Activated CD8-positive, alpha-beta memory T cell treated with anti-CD3 and anti-CD28 coated beads, Interleukin-2, amount 50 U/mL, for 24 hours (primary cell): ENCODE measurements around the gene RPS6KA4.
"Not testable (repeated sequence)": the region's sequence is repeated elsewhere in the genome, so short reads cannot be mapped to it uniquely, and the experiment has no call there.

ENCODE experiments used
- DNase-seq: peaks from one replicate; pipeline ENCODE4 v3.0.0-alpha.2; 2020; ENCODE audit errors: extremely low read depth

The RPS6KA4 gene

DNA sequence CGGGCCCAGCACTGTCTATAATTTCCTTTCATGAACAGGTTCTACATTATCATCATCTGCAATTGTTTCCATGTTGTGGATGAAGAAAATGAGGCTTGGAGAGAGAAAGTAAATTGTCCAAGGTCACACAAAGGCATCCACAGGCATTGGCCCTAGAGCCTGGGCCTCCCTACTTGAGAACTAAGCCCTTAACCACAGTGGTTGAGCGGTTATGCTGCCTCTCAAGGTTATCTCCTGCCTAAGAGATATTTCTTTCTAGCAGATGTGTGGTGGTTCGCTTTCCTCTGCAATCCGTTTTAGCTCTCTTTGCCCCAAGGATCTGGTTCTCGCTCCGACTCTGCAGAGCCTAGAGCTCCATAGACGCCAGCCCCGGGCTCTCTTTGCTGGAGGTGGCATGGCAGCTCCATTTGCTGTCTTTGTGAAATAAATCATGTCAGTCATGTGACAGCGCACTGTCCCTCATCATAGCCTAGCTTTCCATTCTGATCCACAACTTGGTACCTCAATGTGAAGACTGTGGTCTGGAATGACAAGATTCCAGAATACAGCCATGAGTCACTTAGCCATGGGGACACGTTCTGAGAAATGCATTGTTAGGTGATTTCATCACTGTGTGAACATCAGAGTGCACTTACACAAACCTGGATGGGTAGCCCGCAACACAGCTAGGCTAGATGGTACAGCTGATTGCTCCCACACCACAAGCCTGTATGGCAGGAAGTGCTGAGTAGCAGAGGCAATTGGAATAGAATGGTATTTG lies 27.2 kb downstream of the RPS6KA4 start:
- DNase-seq: no peak

DNA sequence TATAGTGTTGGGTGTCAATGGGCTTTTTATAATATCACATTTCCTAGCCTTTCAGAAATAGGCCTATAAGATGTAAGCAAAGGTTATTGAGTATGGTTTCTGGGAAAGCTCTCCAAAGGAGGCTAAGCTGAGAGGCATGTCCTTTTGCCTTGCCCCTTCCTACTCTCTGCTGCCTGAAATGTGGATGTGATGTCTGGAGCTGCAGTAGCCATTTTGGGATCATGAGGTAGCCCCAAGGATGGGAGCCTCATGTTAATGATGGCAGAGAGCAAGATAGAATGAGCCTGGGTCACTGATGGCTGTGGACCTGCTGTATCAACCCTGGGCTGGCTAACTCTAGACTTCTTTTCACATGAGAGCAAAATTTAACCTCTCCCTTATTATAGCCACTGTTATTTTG lies 29.0 kb downstream of the RPS6KA4 start:
- no peak for DNase-seq

DNA sequence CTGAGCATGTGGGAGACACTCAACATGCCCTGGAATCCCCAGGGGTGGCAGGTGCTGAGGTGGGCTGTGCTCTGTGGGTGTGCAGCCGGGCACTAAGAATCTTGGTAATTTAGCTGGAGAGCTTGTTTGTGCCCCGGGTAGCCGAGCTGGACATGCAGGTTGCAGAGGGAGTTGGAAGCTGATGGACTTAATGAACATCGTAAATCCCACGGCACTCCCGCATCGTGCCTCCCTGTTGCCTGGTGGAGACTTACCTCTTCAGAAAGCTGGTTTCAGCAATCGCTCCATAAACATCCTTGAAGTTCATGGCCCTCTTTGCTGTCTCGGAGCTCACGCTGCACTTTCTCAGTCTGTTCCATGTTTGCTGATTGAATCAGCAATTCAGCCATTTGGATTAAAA lies 29.9 kb downstream of the RPS6KA4 start:
- no peak for DNase-seq

DNA sequence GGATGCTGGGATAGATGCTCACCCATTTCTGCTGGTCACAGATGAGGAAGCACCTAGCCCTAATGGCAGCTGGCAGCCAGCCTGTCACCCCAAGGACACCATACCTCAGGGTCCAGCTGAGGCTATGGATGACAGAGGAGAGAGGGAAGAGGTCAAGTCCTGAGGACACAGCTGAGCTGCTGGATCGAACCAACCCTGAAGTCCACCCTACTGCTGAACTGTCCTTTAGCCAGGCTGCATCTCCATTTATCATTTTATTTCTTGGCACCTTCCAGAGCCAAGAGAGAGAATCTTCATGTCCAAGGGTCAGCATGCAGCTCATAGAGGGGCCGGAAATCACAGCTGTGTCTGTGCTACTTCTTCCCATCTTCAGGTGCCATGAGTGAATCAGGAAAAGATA lies 30.9 kb downstream of the RPS6KA4 start:
- DNase-seq: no peak

DNA sequence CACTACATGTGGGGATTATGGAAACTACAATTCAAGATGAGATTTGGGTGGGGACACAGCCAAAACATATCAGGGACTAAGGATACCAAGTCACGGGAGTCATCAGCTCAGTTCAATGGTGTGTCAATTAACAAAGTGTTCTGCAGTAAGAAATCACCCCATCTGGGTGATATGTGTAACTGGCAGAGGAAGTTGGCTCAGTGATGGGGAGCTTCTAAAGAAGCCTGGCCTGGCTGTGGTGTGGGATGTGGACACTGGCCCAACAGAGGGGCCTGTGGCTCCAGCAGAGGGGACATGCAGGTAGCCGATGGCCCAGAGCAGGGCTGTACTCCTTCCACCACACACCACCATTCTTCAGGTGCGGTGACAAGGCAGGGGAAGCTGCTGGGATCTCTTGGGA lies 31.6 kb downstream of the RPS6KA4 start:
- DNase-seq: no peak

DNA sequence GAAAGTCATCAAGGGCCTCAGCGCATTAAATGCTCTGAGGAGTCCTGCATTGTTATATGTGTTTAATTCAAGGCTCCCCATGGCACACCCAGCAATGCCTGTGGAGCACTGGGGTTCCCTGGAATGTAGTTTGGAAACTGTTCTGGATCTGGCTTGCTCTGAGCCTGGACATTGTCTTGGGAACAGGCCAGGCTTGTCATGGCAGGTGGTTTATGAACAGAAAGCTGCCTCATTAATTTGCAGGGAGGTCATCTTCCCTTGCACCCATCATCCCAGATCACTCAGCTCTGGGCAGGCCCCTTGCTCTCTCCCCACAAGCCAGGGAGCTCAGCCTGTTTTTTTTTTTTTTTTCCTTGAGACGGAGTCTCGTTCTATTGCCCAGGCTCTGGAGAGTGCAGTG lies 32.9 kb downstream of the RPS6KA4 start:
- DNase-seq: no peak

DNA sequence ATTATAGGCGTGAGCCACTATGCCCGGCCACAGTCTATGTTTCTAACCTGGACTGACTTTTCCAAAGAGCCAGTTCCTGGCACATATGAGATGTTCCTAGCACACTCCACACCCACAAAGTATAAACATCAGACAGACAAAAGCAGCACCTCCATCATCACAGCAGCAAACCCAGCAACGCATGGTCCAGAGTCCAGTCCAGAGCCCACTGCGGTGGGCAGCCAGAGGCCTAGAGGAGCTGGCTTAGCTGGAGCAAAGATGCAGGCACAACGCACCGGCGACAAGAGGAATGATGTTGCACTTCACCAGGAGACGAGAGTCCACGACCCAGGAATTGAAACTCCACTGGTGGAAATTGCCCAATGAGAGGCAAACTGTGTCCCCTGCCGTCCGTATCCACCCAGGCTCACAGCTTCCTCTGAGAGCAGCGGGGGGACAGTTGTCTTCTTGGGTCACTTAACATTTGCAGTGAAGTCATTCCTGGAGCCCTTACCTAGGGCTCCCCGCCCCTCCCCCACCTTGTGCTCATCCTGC lies 36.6 kb downstream of the RPS6KA4 start:
- no peak for DNase-seq

DNA sequence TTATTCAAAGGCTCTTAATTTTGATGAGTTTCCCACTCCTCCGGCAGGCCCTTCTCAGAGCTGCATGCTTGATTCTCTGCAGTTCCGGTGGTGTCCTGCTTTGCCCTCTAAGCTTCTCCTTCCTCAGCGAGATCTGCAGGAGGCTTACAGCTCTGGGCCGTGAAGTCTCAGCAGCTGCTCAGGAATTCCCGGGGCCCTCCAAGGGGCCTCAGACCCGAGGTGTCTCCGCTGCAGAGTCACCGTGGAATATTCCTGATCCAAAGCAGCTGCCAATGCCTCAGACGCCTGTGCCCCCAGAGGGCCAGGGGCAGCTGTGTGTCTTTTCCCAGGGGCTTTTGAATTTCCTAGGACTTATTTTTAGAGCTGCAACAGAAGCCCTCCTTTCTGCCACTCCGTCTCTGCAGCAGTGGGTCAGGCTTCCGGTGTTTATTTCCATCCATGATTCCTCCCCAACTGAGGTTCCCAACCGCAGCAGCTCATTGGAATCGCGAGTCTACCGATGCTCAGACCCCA lies 37.2 kb downstream of the RPS6KA4 start:
- no peak for DNase-seq

DNA sequence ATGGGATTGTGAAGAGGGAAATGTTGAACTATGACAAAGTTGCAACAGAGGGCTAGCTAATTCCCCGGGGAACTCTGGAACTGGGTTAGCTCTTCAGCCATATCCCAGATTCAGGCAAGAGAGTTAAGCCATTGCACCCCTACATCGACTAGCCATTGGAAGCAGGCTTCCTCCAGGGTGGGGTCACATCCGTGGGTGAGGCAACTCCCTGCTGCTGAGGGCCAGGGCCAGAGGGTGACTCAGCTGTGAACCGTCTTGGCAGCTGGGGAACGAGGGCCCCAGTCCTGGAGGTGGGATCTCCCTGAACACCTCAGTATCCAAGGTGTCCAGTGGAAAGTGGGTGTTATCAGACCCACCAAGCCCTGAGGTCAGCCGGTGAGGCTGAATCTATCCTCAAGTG lies 41.1 kb downstream of the RPS6KA4 start:
- DNase-seq: no peak

DNA sequence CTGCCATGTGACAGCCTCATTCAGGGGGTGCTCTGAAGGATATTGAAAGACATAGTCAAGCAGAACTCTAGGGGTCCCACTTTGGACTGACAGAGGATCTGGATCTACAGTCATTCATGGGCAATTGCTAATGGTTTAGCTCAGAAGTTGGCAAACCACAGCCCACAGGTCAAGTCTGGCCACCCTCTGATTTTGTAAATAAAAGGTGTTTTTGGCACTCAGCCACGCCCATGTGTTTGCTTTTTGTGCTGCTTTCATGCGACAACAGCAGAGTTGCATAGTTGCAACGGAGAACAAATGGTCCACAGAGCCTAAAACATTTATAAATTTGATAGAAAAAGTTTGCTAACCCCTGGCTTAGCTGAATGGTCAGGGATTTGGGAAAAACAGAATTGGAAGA lies 41.7 kb downstream of the RPS6KA4 start:
- DNase-seq: no peak

DNA sequence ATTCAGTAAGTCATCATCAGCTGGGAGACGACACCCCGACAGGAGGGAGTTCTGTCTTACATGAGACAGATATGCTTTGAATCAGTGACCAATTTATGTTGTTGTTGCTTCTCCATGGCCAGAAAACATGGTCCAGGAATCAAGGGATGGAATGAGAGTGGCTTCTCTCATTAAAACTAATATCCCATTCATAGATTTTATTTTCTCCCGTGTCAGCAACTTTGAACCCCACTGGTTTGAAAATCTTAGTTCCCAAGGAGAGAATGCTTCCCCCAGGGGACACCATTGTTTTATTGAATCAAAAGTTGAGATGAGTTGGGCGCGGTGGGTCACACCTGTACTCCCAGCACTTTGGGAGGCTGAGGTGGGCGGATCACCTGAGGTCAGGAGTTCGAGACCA lies 42.8 kb downstream of the RPS6KA4 start:
- no peak for DNase-seq

DNA sequence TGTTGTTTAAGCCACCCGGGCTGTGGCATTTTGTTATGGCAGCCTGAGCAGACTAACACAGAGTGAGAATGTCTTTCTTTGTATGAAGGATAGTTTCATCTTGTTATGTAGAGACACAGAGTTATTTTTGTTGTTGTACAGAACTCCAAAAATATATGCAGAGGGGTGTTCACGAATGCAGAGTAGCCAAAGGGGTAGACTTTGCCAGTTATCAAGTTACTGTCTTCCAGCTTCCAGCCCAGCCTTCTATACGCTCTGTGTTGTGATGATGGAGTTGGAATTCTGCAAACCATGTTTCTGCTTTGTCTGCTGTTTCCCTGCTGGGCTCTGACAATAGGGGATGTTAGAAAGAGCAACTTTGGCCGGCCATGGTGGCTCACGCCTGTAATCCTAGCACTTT lies 44.1 kb downstream of the RPS6KA4 start:
- no peak for DNase-seq

DNA sequence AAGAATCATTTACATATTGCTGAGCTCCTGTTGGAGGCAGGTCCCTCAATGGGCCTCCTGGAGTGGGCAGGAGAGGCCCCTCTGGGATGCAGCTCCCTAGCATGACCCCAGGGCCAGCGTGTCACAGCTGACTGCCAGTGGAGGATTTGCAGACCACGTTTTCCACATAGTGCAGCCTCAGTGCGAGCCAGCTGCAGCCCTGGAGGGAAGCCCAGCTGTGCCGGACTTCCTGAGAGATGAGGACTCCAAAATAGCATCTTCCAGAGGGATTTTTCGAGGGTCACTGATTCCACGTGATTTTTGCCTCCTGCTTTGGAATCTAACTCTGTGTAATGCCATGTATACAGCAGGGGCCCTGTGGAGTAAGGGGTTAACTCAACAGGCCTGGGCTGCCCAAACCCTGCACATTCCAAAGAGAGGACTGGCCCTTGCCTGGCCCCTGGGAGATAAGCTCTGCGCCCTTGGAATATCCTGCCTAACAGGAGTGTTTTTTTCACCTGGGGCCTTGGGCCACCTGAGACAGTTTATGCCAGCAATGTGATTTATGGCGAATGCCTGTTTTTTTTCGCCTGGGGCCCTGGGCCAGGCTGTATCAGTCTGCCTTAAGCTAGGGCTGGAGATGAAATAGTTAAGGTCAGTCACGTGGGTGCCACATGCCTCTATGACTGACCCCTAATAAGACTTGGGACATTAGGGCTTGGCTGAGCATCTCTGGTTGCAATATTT lies 47.4 kb downstream of the RPS6KA4 start:
- no peak for DNase-seq

DNA sequence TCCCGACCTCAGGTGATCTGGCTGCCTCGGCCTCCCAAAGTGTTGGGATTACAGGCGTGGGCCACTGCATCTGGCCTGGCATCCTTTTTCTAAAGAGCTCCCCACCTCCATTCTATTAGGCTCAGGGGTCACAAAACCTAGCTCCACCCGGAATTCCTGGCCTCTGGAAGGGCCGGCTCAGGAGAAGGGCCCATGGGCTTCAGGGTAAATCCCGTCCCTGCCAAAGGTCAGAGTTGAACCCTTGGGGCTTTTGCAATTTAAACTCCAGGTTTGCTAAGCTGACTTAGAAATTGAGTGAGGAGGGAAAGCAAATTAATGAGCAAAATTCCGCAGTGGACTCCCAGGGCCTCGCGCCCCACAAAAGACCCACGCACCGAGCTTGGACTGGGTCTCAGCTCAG lies 48.3 kb downstream of the RPS6KA4 start:
- no peak for DNase-seq

DNA sequence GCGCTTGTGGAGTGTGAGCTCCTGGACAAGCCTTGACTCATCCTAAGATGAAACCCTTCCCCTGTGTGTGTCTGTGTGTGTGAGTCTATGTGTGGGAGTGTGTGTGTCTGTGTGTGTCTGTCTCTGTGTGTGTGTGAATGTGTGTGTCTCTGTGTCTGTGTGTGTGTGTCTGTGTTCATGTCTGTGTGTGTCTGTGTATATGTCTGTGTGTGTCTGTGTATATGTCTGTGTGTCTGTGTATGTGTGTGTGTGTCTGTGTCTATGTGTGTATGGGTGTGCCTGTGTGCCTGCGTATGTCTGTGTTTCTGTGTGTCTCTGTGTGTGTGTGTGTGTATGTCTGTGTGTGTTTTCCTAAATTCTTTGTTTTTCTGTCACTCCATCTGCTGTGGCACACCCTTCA lies 48.7 kb downstream of the RPS6KA4 start:
- DNase-seq: no peak

DNA sequence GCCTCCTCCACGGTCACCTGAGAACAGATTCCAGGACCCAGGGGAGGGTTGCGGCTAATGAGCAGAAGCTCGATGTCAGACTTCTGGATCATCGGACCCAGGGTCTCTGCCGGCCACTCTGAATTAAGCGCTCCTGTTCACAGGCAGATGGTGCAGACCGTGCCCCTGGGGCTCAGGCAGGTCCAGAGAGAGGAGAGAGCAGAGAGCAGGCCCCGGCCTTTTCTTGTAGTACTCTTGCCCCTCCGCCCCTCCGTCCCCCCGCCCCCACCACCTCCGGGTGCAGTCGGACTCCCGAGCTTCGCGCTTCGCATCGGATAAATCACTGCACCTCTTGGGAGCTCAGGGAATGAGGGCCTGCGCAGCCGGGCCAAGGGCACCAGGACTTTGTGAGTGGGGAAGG lies 50.3 kb downstream of the RPS6KA4 start:
- DNase-seq: no peak

DNA sequence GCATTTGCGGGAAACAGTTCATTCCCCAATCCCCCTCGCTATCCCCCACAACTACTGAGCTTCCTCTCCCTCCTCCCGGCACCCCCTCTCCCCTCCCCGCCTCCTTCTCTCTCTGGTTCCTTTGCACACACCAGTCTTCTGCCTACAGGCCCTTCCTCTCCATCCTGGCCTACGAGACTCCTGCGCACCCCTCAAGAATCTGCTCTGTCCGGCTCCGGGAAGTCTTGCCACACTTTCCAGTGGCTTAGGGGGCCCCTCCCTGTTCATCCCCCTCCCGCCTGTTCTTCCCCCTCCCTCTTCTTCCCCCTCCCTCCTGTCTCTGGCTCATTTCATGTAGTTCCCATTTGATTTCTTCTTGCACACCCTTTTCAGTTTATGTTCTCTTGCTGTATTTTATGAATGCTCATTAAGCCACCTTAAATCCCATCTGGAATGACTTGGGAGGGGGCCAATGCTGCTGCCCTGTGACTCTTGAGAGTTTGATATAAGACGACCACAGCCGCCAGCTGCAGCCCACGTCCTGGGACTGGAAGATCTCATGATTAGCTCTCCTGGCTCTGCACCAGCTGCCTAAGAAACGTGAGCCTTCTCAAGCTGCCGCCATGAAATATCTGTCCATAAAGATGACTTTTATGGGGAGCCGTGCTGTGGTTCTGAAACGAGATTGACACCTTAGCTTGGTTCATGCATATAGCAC lies 50.9 kb downstream of the RPS6KA4 start:
- DNase-seq: no peak

DNA sequence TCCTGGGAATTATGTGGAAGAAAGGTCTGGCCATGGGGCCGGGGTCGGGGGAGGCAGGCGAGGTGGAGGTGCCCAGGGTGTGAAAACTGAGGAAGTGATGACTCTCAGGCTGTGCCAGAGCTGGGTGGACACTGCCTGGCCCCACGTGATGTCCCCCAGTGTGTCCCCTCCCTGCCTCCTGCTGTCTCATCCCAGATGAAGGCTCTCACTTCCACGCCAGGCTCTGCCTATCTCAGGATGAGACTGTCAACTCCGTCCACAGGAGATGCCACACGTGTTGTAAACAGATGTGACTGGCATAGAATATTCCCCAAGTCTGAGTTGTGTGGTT lies 51.4 kb downstream of the RPS6KA4 start:
- DNase-seq: no peak

DNA sequence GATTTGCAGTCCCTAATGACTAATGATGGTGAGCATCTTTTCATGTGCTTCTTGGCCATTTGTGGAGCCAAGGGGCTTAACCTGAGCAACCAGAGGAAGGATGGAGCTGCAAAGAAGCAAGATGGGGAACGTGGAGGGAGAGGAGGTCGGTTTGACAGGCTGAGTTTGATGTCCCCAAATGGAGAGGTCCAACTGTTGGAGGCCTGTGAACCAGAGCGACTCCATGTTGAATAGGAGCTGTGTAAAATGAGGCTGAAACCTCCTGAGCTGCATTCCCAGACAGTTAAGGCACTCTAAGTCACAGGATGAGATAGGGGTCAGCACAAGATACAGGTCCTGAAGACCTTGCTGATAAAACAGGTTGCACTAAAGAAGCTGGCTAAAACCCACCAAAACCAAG lies 54.5 kb downstream of the RPS6KA4 start:
- DNase-seq: no peak

DNA sequence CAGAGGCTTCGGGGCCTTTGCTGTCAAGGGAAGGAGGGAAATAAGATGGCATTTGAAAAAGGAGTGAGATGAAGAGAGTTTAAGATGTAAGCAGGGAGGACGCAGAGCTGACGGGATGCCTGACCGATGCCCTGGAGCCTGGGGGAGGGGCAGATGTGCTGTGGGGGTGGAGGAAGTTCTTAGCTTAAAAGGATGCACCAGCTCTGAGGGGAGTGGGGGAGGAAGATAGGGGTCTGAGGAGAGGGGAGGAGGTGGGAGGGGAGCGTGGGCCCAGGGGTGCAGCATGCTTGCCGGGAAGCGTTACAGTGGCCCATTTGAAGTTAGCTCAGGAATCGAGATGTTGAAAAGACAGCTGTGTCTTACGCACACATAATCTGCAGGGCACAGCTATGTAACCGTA lies 56.3 kb downstream of the RPS6KA4 start:
- no peak for DNase-seq

DNA sequence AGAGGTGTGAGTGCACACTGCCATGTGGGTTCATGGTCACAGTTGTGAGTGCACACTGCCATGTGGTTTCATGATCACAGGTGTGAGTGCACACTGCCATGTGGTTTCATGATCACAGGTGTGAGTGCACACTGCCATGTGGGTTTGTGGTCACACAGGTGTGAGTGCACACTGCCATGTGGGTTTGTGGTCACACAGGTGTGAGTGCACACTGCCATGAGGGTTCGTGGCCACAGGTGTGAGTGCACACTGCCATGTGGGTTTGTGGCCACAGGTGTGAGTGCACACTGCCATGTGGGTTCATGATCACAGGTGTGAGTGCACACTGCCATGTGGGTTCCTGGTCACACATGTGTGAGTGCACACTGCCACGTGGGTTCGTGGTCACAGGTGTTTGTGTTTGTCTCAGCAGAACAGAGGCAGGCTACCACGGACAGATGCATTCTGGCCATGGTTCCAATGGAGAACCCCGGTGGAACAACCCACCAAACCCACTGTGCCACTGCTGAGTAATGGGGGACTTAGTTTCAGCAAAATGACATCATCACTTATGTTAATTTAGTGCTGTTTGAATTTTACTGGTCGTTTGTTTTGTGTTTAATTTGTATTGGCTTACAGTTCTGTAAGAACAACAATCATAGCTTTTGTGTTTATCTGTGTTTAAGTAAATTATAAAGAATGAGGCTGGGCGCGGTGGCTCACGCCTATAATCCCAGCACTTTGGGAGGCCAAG lies 57.2 kb downstream of the RPS6KA4 start:
- DNase-seq: no peak

DNA sequence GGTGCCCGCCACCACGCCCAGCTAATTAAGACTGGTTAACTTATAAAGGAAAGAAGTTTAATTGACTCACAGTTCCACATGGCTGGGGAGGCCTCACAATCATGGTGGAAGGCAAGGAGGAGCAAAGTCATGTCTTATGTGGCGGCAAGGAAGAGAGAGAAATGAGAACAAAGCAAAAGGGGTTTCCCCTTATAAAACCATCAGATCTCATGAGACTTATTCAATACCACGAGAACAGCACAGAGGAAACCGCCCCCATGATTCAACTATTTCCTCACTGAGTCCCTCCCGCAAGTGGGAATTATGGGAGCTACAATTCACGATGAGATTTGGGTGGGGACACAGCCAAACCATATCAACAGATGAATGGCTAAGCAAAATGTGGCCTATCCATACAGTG lies 59.3 kb downstream of the RPS6KA4 start:
- not testable (repeated sequence) for DNase-seq
